Stimulated activated CD4-positive, alpha-beta T cell treated with anti-CD3 and anti-CD28 coated beads, Interleukin-1b, Interleukin-23, amount 100 ng/mL, for 4 hours (primary cell): Measurements from ENCODE around the gene MLLT3.

Experiments
- DNase-seq, 2 donors: peaks; one replicate each; pipeline ENCODE4 v3.0.0-alpha.2; 2020; ENCODE audit warnings: low read depth in 2 of 2

MLLT3 gene

GRCh38 chr9:20512636-20513035 lies 109.7 kb downstream of the MLLT3 start:
- DNase-seq, result no peak

GRCh38 chr9:20512106-20512505 lies 110.2 kb downstream of the MLLT3 start:
- DNase-seq, result no peak

DNA sequence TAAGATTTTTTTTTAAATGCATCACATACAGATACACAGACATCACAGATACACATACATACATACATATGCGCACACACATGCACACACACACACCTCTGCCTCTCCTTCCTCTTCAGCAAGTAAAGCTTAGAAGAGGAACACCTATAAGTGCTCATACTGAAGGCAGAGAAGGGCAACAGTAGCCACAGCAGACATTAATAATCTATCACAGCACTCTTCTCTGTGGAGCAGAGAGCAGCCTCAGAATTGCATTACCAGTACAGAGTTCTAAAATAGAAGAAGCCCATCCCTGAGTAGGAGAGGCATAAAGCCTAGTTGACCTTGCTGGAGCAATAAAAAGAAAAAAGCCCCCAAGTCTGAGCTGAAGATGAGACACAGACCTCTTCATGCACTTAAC lies 110.6 kb downstream of the MLLT3 start:
- no peak for DNase-seq

DNA sequence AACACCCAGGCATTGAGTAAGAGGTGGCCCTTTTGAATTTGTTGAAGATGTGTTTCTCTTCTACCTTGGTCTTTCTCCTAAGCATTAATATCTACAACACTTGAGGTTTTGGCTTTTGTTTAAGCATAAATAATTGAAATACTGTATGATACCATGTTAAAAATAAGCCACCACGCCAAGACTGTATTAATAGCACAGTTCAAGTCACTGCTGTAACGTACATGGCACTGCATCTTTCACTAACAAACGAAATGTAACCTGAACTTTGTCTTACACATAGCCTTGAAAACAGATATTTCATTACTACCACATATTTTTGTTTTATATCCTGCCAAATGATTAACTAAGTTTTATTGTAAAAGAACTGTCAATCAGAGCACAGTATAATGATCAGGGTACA lies 112.8 kb downstream of the MLLT3 start:
- DNase-seq, result no peak

GRCh38 chr9:20508242-20508641 lies 114.1 kb downstream of the MLLT3 start:
- DNase-seq, result no peak

DNA sequence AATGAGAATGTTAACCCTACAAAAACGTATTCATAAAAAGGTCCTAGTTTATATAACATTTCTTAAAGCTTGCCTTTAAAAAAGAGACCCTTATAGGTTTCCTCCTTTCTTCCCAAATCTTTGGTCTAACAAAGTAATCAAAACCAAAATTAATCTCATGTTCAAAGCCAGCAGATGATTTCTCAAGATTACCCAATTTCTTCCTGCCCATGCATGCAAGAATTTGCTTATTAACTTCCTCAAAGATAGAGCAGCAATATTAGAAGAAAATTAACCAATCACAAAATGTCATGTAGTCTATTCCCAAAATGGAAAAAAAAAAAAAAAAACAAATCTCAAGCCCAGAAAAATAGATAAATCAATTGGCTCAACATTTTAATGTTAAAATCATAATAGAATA lies 114.9 kb downstream of the MLLT3 start:
- DNase-seq, result no peak

GRCh38 chr9:20506099-20506900 lies 116.0 kb downstream of the MLLT3 start:
- DNase-seq, result no peak

DNA sequence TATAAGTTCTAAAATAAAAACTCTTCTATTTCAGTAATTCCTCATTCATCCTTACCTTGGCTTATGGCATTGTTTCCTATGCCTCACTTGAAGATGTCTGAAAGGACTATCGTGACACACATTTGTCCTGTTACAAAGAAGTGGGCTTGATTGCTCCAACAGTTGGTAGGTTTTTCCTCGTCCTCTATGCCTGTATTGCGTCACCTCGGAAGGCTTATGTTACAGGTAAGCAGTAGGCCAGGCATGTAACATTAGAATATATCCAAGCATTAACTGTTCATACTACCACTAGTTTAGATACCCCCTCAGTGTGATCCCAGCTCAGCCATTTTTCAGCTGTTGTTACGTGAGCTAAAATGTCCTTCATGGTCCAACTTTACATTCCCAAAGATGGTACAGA lies 116.7 kb downstream of the MLLT3 start:
- no peak for DNase-seq

- no peak for DNase-seq
Observed at GRCh38 chr9:20504930-20505329, 117.4 kb downstream of the MLLT3 start.

- no peak for DNase-seq
Observed at GRCh38 chr9:20500101-20500500, 122.2 kb downstream of the MLLT3 start.

DNA sequence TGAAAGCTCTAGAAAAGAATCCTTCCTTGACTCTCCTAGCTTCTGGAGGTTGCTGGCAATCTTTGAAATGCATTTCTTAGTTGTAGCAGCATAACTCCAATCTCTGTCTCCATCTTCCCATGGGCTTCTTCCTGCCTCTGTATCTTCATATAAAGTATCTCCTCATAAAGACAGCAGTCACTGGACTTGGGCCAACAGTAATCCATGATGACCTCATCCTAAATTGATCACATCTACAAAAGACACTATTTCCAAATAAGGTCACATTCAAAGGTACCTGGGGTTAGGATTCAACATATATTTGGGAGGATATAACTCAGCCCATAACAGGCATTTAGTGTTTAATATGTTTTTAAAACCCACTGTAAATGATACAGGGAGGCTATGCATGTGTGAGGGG lies 123.3 kb downstream of the MLLT3 start:
- no peak for DNase-seq

- DNase-seq, result no peak
Observed at GRCh38 chr9:20496328-20496727, 126.0 kb downstream of the MLLT3 start.

GRCh38 chr9:20495098-20495497 lies 127.2 kb downstream of the MLLT3 start:
- DNase-seq, result no peak

GRCh38 chr9:20494035-20494434 lies 128.3 kb downstream of the MLLT3 start:
- no peak for DNase-seq

GRCh38 chr9:20492772-20493171 lies 129.5 kb downstream of the MLLT3 start:
- DNase-seq, result no peak

- DNase-seq, result no peak
Observed at GRCh38 chr9:20491612-20492011, 130.7 kb downstream of the MLLT3 start.

GRCh38 chr9:20490246-20490834 lies 132.0 kb downstream of the MLLT3 start:
- no peak for DNase-seq

DNA sequence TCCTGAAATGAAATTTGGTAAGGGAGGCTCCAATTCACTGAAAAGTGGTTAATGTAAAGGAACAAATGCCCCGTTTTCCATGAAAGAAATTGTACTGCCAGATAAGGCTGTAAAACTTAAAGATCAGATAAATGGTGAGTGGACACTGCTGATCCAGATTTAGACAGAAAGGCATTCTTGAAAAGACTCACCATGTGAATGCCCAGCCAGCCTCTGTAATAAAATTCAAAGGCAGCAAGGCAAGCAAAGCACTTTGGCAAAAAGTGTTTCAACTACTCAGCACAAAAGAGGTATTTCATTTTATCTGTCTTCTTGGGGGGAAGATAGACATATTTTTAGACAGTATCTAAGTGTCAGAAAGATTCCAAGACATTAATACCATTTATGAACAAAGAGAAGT lies 133.6 kb downstream of the MLLT3 start:
- DNase-seq, result no peak

DNA sequence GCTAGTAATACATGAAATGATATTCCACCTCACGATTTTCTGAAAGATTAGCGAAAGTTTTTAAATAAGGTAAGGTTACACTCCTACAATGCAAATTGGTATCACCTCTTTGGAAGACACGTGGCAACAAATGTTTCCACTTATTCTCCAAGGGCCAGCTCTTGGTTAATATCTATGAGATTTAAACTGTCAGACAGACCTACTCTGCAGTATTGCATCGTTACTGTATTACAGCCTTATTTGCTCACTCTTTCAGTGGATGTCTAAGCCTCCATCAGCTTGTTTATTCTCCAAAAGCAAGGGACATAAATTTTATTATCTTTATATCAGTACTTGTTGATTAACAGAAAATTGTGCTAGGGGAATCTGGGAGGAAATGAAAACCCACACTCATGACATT lies 135.7 kb downstream of the MLLT3 start:
- no peak for DNase-seq

- no peak for DNase-seq
Observed at GRCh38 chr9:20481437-20481836, 140.9 kb downstream of the MLLT3 start.

GRCh38 chr9:20480249-20480648 lies 142.1 kb downstream of the MLLT3 start:
- no peak for DNase-seq

- no peak for DNase-seq
Observed at GRCh38 chr9:20479419-20480155, 142.7 kb downstream of the MLLT3 start.

- no peak for DNase-seq
Observed at GRCh38 chr9:20478786-20479185, 143.5 kb downstream of the MLLT3 start.
